GM12875 (cell line): ENCODE measurements around the gene AGPAT3.

Experiments used
- H3K4me3 ChIP-seq: one replicate; pipeline ENCODE4 v1.5.1; 2011; ENCODE audit warnings: low read depth, low read length, control low read depth
- CTCF ChIP-seq: IDR thresholded peaks from 2 replicates; pipeline ENCODE4 v1.5.1; 2011; ENCODE audit warnings: low read depth, mild to moderate bottlenecking, control low read depth, inconsistent platforms, low read length, moderate library complexity, borderline replicate concordance; ENCODE audit not compliant: insufficient read depth

The AGPAT3 gene

DNA sequence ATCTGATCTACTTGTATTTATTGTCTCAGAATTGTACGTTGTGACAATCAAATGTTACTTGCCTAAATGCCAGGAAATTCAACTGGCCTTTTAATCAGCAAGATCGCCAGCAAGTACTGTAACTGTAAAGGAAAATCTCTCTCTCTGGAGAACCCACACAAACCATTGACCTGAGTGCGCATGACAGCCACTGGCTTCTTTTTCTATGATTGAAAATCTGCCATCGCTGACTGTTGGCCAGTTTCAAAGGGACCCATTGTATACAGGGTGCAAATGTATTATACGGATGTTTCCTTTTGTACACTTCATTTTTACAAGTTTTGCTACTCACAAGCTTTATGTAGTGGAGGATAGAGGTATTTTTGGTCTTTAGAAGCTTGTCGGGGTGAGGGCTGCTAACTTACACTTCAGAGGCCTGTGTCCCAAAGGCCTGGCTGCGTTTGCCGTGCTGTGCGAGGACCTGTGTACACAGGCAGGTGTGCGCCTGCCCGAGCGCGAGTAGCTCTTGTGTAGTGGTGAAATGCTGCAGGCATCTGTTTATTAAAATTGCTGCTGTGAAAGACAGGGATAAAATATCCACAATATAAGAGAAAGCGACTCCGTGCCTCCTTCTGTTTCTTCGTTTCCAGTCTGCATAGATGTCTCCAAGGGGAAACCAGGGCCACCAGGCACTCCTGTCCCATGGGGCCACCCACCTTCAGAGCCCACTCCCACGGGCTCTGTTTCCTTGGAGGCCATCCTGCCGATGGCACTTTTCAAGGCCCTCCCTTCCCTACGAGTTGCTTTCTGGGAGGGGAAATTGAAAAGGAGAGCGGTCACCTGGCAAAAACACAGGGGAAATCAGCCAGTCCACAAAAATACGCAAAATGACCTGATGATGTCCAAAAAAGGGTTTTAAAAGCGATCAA lies 121.8 kb downstream of the AGPAT3 start:
- H3K4me3 ChIP-seq: no peak overlapping the region
- TF ChIP-seq CTCF: no peak

DNA sequence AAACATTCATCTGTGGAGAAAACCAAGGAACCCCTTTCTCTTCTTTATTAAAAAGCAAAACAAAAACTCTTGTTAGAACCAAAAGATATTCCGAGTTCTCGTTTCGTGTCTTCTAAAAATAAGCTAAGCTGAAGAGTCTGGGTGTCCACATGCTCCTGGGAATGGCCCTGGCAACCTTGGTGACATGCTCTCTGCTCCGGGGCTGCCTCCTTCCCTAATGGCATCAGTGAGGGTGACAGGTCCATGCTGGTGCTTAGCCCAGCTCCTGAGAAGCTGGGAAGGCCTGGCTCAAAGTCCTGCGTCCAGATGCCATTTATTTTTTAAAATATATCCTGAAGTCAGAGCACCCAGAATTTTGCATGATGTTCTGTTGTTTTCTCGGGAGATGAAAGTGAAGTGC lies 122.5 kb downstream of the AGPAT3 start:
- no peak overlapping the region for H3K4me3 ChIP-seq
- TF ChIP-seq CTCF: no peak

DNA sequence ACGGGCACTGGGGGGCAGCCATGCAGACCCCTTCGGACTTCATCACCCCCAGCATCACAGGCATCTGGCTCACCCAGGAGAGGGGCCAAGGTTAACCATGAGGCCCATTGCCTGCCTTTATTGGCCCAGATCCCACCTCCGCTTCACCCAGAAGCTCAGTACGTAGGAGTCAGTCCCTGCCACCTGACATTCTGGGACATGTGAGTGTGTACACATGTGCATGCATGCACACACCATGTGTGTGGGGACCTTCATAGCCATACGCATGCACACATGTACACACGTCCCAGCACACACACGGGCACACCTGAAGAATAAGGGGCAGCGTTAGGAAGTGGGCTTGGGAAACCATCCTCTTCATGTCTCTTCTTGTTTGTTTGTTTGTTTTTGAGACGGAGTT lies 123.0 kb downstream of the AGPAT3 start:
- TF ChIP-seq CTCF: no peak

GRCh38 chr21:43988506-43989230 lies 123.6 kb downstream of the AGPAT3 start:
- TF ChIP-seq CTCF: no peak
- no peak overlapping the region for H3K4me3 ChIP-seq

More for the DNA sequence above, 123.0 kb downstream of the AGPAT3 start:
- H3K4me3 ChIP-seq: no peak overlapping the region

DNA sequence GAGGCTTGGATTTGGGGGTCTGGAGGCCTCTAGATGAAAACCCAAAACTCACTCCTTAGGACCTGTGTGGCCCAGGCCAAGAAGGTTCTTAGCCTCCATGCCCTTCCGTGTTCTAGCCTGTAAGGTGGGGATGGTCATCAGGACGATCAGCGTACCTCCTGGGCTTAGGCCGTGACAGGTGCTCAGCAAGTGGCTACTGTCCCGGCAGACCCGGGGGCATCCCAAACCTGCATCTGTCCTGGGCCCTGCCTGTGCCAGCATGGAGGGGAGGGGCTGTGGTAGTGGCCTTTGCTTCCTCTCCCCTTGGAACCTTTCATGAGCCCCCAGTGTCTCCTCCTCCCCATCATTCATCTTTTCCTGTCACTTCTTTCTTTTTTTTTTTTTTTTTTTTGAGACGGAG lies 124.4 kb downstream of the AGPAT3 start:
- no peak overlapping the region for H3K4me3 ChIP-seq
- no peak for TF ChIP-seq CTCF

- no peak for TF ChIP-seq CTCF
- no peak overlapping the region for H3K4me3 ChIP-seq
These were observed 126.5 kb downstream of the AGPAT3 start for GRCh38 chr21:43991447-43991991.

DNA sequence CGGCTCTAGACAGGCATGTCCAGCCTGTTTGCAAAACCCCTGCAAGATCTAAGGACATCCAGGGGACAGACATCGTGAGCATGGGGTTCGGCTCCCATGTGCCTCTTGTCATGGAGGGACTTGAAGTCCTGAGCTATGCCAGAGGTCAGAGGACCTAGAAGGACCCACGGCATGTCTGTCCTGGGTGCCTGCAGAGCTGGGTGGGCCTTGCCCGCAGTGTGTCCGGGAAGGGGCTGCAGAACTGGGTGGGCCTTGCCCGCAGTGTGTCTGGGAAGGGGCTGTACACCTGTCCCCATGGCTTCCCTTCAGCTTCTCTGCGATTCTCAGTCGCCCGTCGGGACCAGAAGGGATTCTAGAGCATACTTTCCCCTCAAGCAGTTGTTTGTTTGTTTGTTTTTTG lies 127.1 kb downstream of the AGPAT3 start:
- TF ChIP-seq CTCF: no peak
- no peak overlapping the region for H3K4me3 ChIP-seq
